Measurements from ENCODE around the gene HIBADH. TPM values are rescaled to one million over a fixed set of nuclear protein-coding genes. Genes with fewer than 3 reads are reported as not detected.

HIBADH gene
- total RNA-seq, 1 donor from 2014 or later = 15.7 TPM

- Mint-ChIP-seq H3K27ac (ENCODE audit: unreplicated experiment) (no peak overlapping the region), H3K36me3 (ENCODE audit: low read depth) (no peaks in the 10 kb centered on the region), H3K4me1 (no peaks in the 10 kb centered on the region), H3K4me3 (no peak overlapping the region), H3K9me3 (peaks cover 2% of the 10 kb centered on the region), H3K27me3 (ENCODE audit: low read depth) (no peaks in the 10 kb centered on the region)
- no peak for DNase-seq (ENCODE audit: low read depth, low spot score)
- no peak for TF ChIP-seq CTCF (conservative IDR thresholded peaks at IDR 0.05)
Observed at GRCh38 chr7:27704422-27705199, 41.9 kb upstream of the HIBADH start.

DNA sequence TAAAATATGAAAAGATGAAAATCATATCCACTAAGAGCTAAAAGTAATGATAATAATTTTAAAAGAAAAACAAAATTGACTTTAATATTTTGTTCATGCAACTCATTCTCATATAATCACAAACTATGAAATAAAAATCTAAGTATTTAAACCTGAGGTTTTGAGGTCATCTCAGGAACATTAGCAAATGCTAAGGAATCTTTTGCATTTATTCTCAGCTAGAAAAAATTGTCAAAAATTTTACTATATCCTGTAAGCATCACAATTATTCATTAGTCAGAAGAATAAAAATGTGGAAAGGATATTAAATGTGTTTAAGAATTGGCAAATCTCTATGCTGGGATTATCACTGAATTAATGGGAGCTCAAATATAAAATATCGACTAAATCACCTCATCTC is 40.5 kb upstream of the HIBADH start:
- Mint-ChIP-seq H3K4me1 (no peaks in the 10 kb centered on the region), H3K9me3 (no peaks in the 10 kb centered on the region), H3K27ac (ENCODE audit: unreplicated experiment) (no peak overlapping the region), H3K36me3 (ENCODE audit: low read depth) (no peaks in the 10 kb centered on the region), H3K4me3 (no peak overlapping the region), H3K27me3 (ENCODE audit: low read depth) (no peaks in the 10 kb centered on the region)
- DNase-seq (ENCODE audit: low read depth, low spot score) = no peak
- no peak for TF ChIP-seq CTCF (conservative IDR thresholded peaks at IDR 0.05)

DNA sequence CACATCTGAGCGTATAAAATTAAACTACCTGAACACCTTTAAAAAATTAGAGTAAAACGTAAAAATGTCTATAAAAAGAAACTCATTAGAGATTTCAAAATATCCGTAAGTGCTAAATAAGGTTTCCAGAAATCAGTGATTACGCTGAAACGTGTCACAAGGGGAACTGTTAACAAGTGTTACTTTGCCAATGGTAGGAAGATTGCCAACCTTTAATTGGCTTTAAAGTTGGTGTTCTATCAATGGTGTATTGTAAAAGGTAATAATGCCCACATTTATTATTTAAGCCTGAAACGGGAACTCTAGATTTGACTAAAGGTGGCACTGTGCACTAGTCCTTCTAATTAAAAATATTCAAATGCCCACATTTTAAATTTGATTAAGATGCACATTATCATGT is 37.8 kb upstream of the HIBADH start:
- no peak overlapping the region for H3K27ac Mint-ChIP-seq (ENCODE audit: unreplicated experiment)
- peaks cover 3% of the 10 kb centered on the region for H3K4me1 Mint-ChIP-seq
- no peaks in the 10 kb centered on the region for H3K36me3 Mint-ChIP-seq (ENCODE audit: low read depth)
- H3K4me3 Mint-ChIP-seq = no peak overlapping the region
- no peak for DNase-seq (ENCODE audit: low read depth, low spot score)
- H3K27me3 Mint-ChIP-seq (ENCODE audit: low read depth) = no peaks in the 10 kb centered on the region
- no peak for TF ChIP-seq CTCF (conservative IDR thresholded peaks at IDR 0.05)
- no peaks in the 10 kb centered on the region for H3K9me3 Mint-ChIP-seq

- no peaks in the 10 kb centered on the region for H3K36me3 Mint-ChIP-seq (ENCODE audit: low read depth)
- no peaks in the 10 kb centered on the region for H3K9me3 Mint-ChIP-seq
- no peak overlapping the region for H3K27ac Mint-ChIP-seq (ENCODE audit: unreplicated experiment)
- H3K4me3 Mint-ChIP-seq = no peak overlapping the region
- no peaks in the 10 kb centered on the region for H3K27me3 Mint-ChIP-seq (ENCODE audit: low read depth)
- H3K4me1 Mint-ChIP-seq = peaks cover 3% of the 10 kb centered on the region
- no peak for TF ChIP-seq CTCF (conservative IDR thresholded peaks at IDR 0.05)
- no peak for DNase-seq (ENCODE audit: low read depth, low spot score)
Observed at GRCh38 chr7:27699751-27700150, 37.1 kb upstream of the HIBADH start.

- no peak for TF ChIP-seq CTCF (conservative IDR thresholded peaks at IDR 0.05)
- DNase-seq (ENCODE audit: low read depth, low spot score) = no peak
- H3K9me3 Mint-ChIP-seq = no peaks in the 10 kb centered on the region
- H3K27ac Mint-ChIP-seq (ENCODE audit: unreplicated experiment) = no peak overlapping the region
- no peaks in the 10 kb centered on the region for H3K36me3 Mint-ChIP-seq (ENCODE audit: low read depth)
- no peaks in the 10 kb centered on the region for H3K27me3 Mint-ChIP-seq (ENCODE audit: low read depth)
- H3K4me1 Mint-ChIP-seq = peaks cover 15% of the 10 kb centered on the region
- H3K4me3 Mint-ChIP-seq = no peak overlapping the region
Observed at GRCh38 chr7:27697861-27698430, 35.3 kb upstream of the HIBADH start.

Measured in neural crest cell (in vitro differentiated cells).